GM19351 (cell line): Measurements from ENCODE around the gene SSRP1.
"Not testable (repeated sequence)": the region's sequence is repeated elsewhere in the genome, so short reads cannot be mapped to it uniquely, and the experiment has no call there.

Experiments
- ATAC-seq: cut with Tn5 transposase; IDR thresholded peaks from one replicate; pipeline ENCODE4 v1.9.1; 2021; ENCODE audit warnings: mild to moderate bottlenecking, moderate library complexity; ENCODE audit not compliant: unreplicated experiment

The SSRP1 gene

GRCh38 chr11:57340039-57340615, 4.4 kb upstream of the SSRP1 start:
- ATAC-seq: no peak

- no peak for ATAC-seq
Measured at GRCh38 chr11:57339328-57339727, 3.6 kb upstream of the SSRP1 start.

- no peak for ATAC-seq
Measured at GRCh38 chr11:57338142-57338541, 2.5 kb upstream of the SSRP1 start, which contains the start of gene P2RX3. Gene P2RX3, plus strand, starts transcription at chr11:57338352. Its CDS starts 199 bp downstream, at chr11:57338551.

GRCh38 chr11:57336856-57337255, 1.2 kb upstream of the SSRP1 start:
- not testable (repeated sequence) for ATAC-seq

- ATAC-seq: peak; percentile 0
Measured at GRCh38 chr11:57336111-57336666, 497 bp upstream of the SSRP1 start.

GRCh38 chr11:57335023-57335342, 709 bp downstream of the SSRP1 start:
- no peak for ATAC-seq

- ATAC-seq: no peak
Measured at GRCh38 chr11:57332694-57333440, 2.8 kb downstream of the SSRP1 start.

GRCh38 chr11:57331720-57332119, 4.0 kb downstream of the SSRP1 start:
- ATAC-seq: no peak

GRCh38 chr11:57330029-57330428, 5.7 kb downstream of the SSRP1 start:
- ATAC-seq: no peak

- no peak for ATAC-seq
Measured at GRCh38 chr11:57327721-57328120, 8.0 kb downstream of the SSRP1 start.

GRCh38 chr11:57325735-57326048, 10.0 kb downstream of the SSRP1 start:
- no peak for ATAC-seq

GRCh38 chr11:57324886-57325734, 10.6 kb downstream of the SSRP1 start, which contains the start of gene TNKS1BP1:
Gene TNKS1BP1, minus strand, starts transcription at chr11:57324952. Its CDS starts 3,067 bp downstream, at chr11:57321885.
- peak; percentile 85 for ATAC-seq

GRCh38 chr11:57324154-57324885, 11.4 kb downstream of the SSRP1 start:
- ATAC-seq: no peak

GRCh38 chr11:57323855-57324153, 11.9 kb downstream of the SSRP1 start:
- ATAC-seq: no peak

GRCh38 chr11:57323167-57323854, 12.4 kb downstream of the SSRP1 start:
- ATAC-seq: no peak

GRCh38 chr11:57322256-57323166, 13.2 kb downstream of the SSRP1 start:
- ATAC-seq: no peak

GRCh38 chr11:57321388-57322255, 14.1 kb downstream of the SSRP1 start:
- no peak for ATAC-seq

- no peak for ATAC-seq
Measured at GRCh38 chr11:57320719-57321387, 14.8 kb downstream of the SSRP1 start.
